Measurements from ENCODE around the gene PGAM1. TPM values are rescaled to one million over a fixed set of nuclear protein-coding genes. Genes with fewer than 3 reads are reported as not detected.

Gene PGAM1
- total and polyA plus RNA-seq, 9 of the 15 experiments (the other 6 are each of a cell fraction or from before 2014, with no cell fraction given) = 40.3 to 559 (median 269) TPM

GRCh38 chr10:97400665-97401454 is 25.1 kb upstream of the PGAM1 start, which contains the start of gene RRP12:
Gene RRP12, minus strand, starts transcription at chr10:97401340. Its CDS starts 109 bp downstream, at chr10:97401231.
- peak; percentile 92 for ATAC-seq
- Histone ChIP-seq H3K9me1 (ENCODE audit: control insufficient read depth, insufficient read depth, low read length) (no peaks in the 10 kb centered on the region), H4K20me1 (replicated peaks; ENCODE audit: control insufficient read depth, insufficient read depth, low read length) (no peaks in the 10 kb centered on the region), H3K4me1 (replicated peaks in 1 of 2; ENCODE audit: control insufficient read depth in 2 of 2, insufficient read depth in 2 of 2, low read length in 2 of 2) (peaks cover 3% of the 10 kb centered on the region in 2 experiments; a peak in 3 of 5 replicates), H3K27ac (ENCODE audit: extremely low read depth, low read depth, low read length) (peak within 1 kb of the TSS; percentile 82), H3K36me3 (ENCODE audit: control insufficient read depth, insufficient read depth, low read length) (peaks cover 23% of the 10 kb centered on the region; the same call in 2 of the 3 replicates), H3K27me3 (ENCODE audit: control insufficient read depth in 2 of 2, insufficient read depth in 2 of 2, low read length in 2 of 2) (no peaks in the 10 kb centered on the region), H2AFZ (ENCODE audit: low read depth, low read length) (peak within 1 kb of the TSS; percentile 71), H3K79me2 (ENCODE audit: control insufficient read depth, insufficient read depth, low read length) (peaks cover 23% of the 10 kb centered on the region), H3K4me3 (peak within 1 kb of the TSS; percentile 83), H3K9ac (ENCODE audit: insufficient read depth in 1 of 2, low read depth in 2 of 2, low read length in 2 of 2) (peak within 1 kb of the TSS; percentile 83 to 93), H3K9me3 (replicated peaks; ENCODE audit: control insufficient read depth, insufficient read depth, low read depth, low read length) (no peaks in the 10 kb centered on the region), H3K4me2 (ENCODE audit: insufficient read depth, low read length) (peak within 1 kb of the TSS; percentile 85)
- whole genome bisulfite sequencing (ENCODE audit: insufficient coverage, low coverage, missing lambda C conversion rate) = under 1% methylated on average over 31 of the region's 39 CpGs
- FAIRE-seq = peak; percentile 100
- BruUV-seq (replicated peaks) = TSS peak; percentile 91
- DNase-seq (ENCODE audit: extremely low read depth in 1 of 4, low spot score in 3 of 4) = peak; percentile 87 to 96 (median 90)
- in situ Hi-C loops (cut with MboI) (no loop called here), intact Hi-C loops (cut with micrococcal nuclease) (no loop called here)
- CTCF ChIA-PET (ENCODE audit: low intra/inter-chr PET ratio) = no interaction called here
- POLR2A ChIA-PET = interaction anchor here (0.7 to 2.0 kb wide), 10 partner anchors 9 to 363 kb away, joined by 3 to 8 read pairs (median 4); no protein-coding TSS in a partner anchor
- TF ChIP-seq ETS1 (conservative IDR thresholded peaks at IDR 0.05; ENCODE audit: control insufficient read depth, low read depth, low read length) (peak; percentile 51; the same call in 1 of the 2 replicates), NRF1 (conservative IDR thresholded peaks at IDR 0.05 in 1 of 2, IDR thresholded peaks at IDR 0.05 in 1 of 2) (no peak), ZNF740 (CRISPR knock-in tag; IDR thresholded peaks at IDR 0.05) (no peak), ZNF740 (tag; IDR thresholded peaks at IDR 0.05) (no peak), THRB (CRISPR knock-in tag; conservative IDR thresholded peaks at IDR 0.05) (no peak), RFX7 (CRISPR knock-in tag; IDR thresholded peaks at IDR 0.05) (no peak), HDAC2 (IDR thresholded peaks at IDR 0.05) (peak; percentile 98), JUN (IDR thresholded peaks at IDR 0.05; ENCODE audit: borderline replicate concordance, low read depth, low read length) (peak; percentile 65; the same call in 1 of the 2 replicates), JUN (CRISPR knock-in tag; IDR thresholded peaks at IDR 0.05; ENCODE audit: borderline replicate concordance) (no peak), SPI1 (IDR thresholded peaks at IDR 0.05; ENCODE audit: borderline replicate concordance, low read depth, low read length) (peak; percentile 97), CEBPZ (IDR thresholded peaks at IDR 0.05; ENCODE audit: borderline replicate concordance, low read depth, low read length) (no peak), ILK (tag; IDR thresholded peaks at IDR 0.05; ENCODE audit: borderline replicate concordance, low read depth) (no peak)

Measured in K562 (cell line).